ENCODE measurements around the gene HHAT. TPM values are rescaled to one million over a fixed set of nuclear protein-coding genes. Genes with fewer than 3 reads are reported as not detected.

The HHAT gene
- total and polyA plus RNA-seq, 2 of the 4 experiments (the other 2 are of a cell fraction): 1.7 to 2.5 TPM

GRCh38 chr1:210681158-210681557 is 352.5 kb downstream of the HHAT start:
- no peaks in the 10 kb centered on the region for H4K20me1 ChIP-seq (ENCODE audit: insufficient read depth, low read length)
- no peak overlapping the region for H3K27ac ChIP-seq (ENCODE audit: insufficient read depth, low read length)
- H3K9me1 ChIP-seq (ENCODE audit: insufficient read depth, low read length): no peaks in the 10 kb centered on the region
- POLR2A ChIA-PET (ENCODE audit: unreplicated experiment): no interaction called here
- H2AFZ ChIP-seq (replicated peaks; ENCODE audit: low read length, poor library complexity): no peak overlapping the region
- no peak overlapping the region for H3K14ac ChIP-seq (replicated peaks; ENCODE audit: low read depth, low read length)
- no peak overlapping the region for H3K23ac ChIP-seq (ENCODE audit: low read depth, low read length)
- no peak overlapping the region for H3K56ac ChIP-seq (ENCODE audit: extremely low read depth, insufficient read depth, low read length)
- H2BK120ac ChIP-seq (ENCODE audit: low read depth, low read length): no peak overlapping the region
- no peaks in the 10 kb centered on the region for H3K9me3 ChIP-seq (ENCODE audit: control insufficient read depth, insufficient read depth, low read length)
- no peak overlapping the region for H3K4me2 ChIP-seq (ENCODE audit: low read depth, low read length)
- H2BK20ac ChIP-seq (ENCODE audit: low read depth, low read length): no peak overlapping the region
- no peak overlapping the region for H2BK15ac ChIP-seq (ENCODE audit: low read depth, low read length)
- ATAC-seq (ENCODE audit: low read depth): no peak; the same call in 1 of the 2 replicates
- in situ Hi-C loops (cut with MboI; ENCODE audit: low sequenced_read_pairs): no loop called here
- no peak overlapping the region for H2AK9ac ChIP-seq (replicated peaks; ENCODE audit: low read depth, low read length, poor library complexity)
- no peak overlapping the region for H4K5ac ChIP-seq (ENCODE audit: low read depth, low read length)
- BruUV-seq (replicated peaks): no TSS peak
- no peak overlapping the region for H3K9ac ChIP-seq (ENCODE audit: low read depth, low read length)
- H3K4ac ChIP-seq (ENCODE audit: low read depth, low read length): no peak overlapping the region
- dilution Hi-C loops (cut with HindIII; ENCODE audit: low sequenced_read_pairs, unreplicated experiment): no loop called here
- H3K4me3 ChIP-seq (ENCODE audit: insufficient read depth, low read depth, low read length): no peak overlapping the region
- no peak overlapping the region for H4K8ac ChIP-seq (ENCODE audit: low read depth in 2 of 2, low read length in 2 of 2)
- H3K79me1 ChIP-seq (ENCODE audit: low read depth in 1 of 2, low read length in 2 of 2): no peaks in the 10 kb centered on the region
- no peak overlapping the region for H2AK5ac ChIP-seq (ENCODE audit: low read depth, low read length)
- intact Hi-C loops (cut with micrococcal nuclease): no loop called here
- 0 out of 2 replicates have a peak, but pooled peaks cover 3% of the 10 kb centered on the region for H3K4me1 ChIP-seq (ENCODE audit: control insufficient read depth, insufficient read depth, low read length)
- no peaks in the 10 kb centered on the region for H3K27me3 ChIP-seq (ENCODE audit: control insufficient read depth, insufficient read depth, low read length)
- TF ChIP-seq MAFK (IDR thresholded peaks at IDR 0.05; ENCODE audit: low read depth, low read length) (no peak), MXI1 (IDR thresholded peaks at IDR 0.05; ENCODE audit: borderline replicate concordance, low read depth, low read length) (no peak), CEBPB (IDR thresholded peaks at IDR 0.05; ENCODE audit: low read depth, low read length) (peak; percentile 83), RCOR1 (IDR thresholded peaks at IDR 0.05; ENCODE audit: insufficient replicate concordance, low read length) (no peak), SMC3 (IDR thresholded peaks at IDR 0.05; ENCODE audit: low read depth, low read length) (no peak), BHLHE40 (IDR thresholded peaks at IDR 0.05; ENCODE audit: low read depth, low read length) (no peak)
- H3K36me3 ChIP-seq (ENCODE audit: control insufficient read depth, insufficient read depth, low read length): no peaks in the 10 kb centered on the region
- H3K18ac ChIP-seq (ENCODE audit: low read depth, low read length): no peak overlapping the region
- H4K91ac ChIP-seq (ENCODE audit: insufficient read depth, low read depth, low read length): no peak overlapping the region
- WGBS, 2 experiments (ENCODE audit: extremely low coverage in 2 of 2, insufficient read length in 1 of 2): no CpG with 5 or more reads among the region's 7 CpGs
- no peak overlapping the region for H2BK5ac ChIP-seq (ENCODE audit: low read depth, low read length, poor library complexity, severe bottlenecking)
- peak; percentile 34 for DNase-seq
- CTCF ChIA-PET: interaction anchor here (0.6 to 1.4 kb wide), 2 partner anchors 230 to 453 kb away, joined by 4 to 6 read pairs; partner anchors contain the start of gene KCNH1
